ENCODE results near the gene KATNBL1.
"Not testable (repeated sequence)": the region's sequence is repeated elsewhere in the genome, so short reads cannot be mapped to it uniquely, and the experiment has no call there.

DNA sequence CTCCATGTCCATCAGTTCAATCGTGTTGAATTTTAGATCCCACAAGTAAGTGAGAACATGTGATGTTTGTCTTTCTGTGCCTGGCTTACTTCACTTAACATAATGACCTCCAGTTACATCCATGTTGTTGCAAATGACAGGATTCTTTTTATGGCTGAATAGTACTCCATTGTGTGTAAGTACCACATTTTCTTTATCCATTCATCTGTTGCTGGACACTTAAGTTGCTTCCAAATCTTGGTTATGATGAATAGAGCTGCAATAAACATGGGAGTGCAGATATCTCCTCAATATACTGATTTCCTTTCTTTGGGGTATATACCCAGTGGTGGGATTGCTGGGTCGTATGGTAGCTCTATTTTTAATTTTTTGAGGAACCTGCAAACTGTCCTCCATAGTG, 89.5 kb downstream of the KATNBL1 start:
- not testable (repeated sequence) for TF ChIP-seq FOXM1 (IDR thresholded peaks at IDR 0.05; ENCODE audit: low read depth); SIN3A (IDR thresholded peaks at IDR 0.05; ENCODE audit: borderline replicate concordance, low read depth, low read length); JUND (IDR thresholded peaks at IDR 0.05)
- TF ChIP-seq, protein P1, sequence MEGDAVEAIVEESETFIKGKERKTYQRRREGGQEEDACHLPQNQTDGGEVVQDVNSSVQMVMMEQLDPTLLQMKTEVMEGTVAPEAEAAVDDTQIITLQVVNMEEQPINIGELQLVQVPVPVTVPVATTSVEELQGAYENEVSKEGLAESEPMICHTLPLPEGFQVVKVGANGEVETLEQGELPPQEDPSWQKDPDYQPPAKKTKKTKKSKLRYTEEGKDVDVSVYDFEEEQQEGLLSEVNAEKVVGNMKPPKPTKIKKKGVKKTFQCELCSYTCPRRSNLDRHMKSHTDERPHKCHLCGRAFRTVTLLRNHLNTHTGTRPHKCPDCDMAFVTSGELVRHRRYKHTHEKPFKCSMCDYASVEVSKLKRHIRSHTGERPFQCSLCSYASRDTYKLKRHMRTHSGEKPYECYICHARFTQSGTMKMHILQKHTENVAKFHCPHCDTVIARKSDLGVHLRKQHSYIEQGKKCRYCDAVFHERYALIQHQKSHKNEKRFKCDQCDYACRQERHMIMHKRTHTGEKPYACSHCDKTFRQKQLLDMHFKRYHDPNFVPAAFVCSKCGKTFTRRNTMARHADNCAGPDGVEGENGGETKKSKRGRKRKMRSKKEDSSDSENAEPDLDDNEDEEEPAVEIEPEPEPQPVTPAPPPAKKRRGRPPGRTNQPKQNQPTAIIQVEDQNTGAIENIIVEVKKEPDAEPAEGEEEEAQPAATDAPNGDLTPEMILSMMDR (IDR thresholded peaks at IDR 0.05), result not testable (repeated sequence)
